M059J (cell line): ENCODE measurements around the gene RAI14. TPM values are rescaled to one million over a fixed set of nuclear protein-coding genes. Genes with fewer than 3 reads are reported as not detected.
A peak's percentile ranks its signal among the peaks of the same experiment; 100 is the strongest.
"Not testable (repeated sequence)": the region's sequence is repeated elsewhere in the genome, so short reads cannot be mapped to it uniquely, and the experiment has no call there.

Source experiments
- DNase-seq: peaks from one replicate; pipeline ENCODE4 v3.0.0-alpha.2; 2012; ENCODE audit warnings: low read depth
- total RNA-seq: library from RNA; depleted of rRNA; stranded (reverse); fragments of >200 nt; shearing (Covaris generic); gene quantifications from 2 replicates; pipeline ENCODE4 v1.2.3, GENCODE V29; 2014

RAI14 gene
- total RNA-seq, 1 experiment from 2014 or later = 117 TPM

GRCh38 chr5:34731435-34732232 lies 75.5 kb downstream of the RAI14 start:
- DNase-seq = no peak

- no peak for DNase-seq
Observed at GRCh38 chr5:34734326-34734725, 78.2 kb downstream of the RAI14 start.

- DNase-seq = no peak
Observed at GRCh38 chr5:34735491-34736426, 79.6 kb downstream of the RAI14 start.

- DNase-seq = peak; percentile 44
Observed at GRCh38 chr5:34736445-34737115, 80.5 kb downstream of the RAI14 start.

GRCh38 chr5:34737731-34738130 lies 81.6 kb downstream of the RAI14 start:
- no peak for DNase-seq

GRCh38 chr5:34738381-34738780 lies 82.3 kb downstream of the RAI14 start:
- no peak for DNase-seq

- no peak for DNase-seq
Observed at GRCh38 chr5:34740389-34740806, 84.3 kb downstream of the RAI14 start.

GRCh38 chr5:34742061-34742460 lies 85.9 kb downstream of the RAI14 start:
- no peak for DNase-seq

GRCh38 chr5:34743878-34744277 lies 87.8 kb downstream of the RAI14 start:
- DNase-seq = peak; percentile 71

GRCh38 chr5:34748431-34748830 lies 92.3 kb downstream of the RAI14 start:
- no peak for DNase-seq

GRCh38 chr5:34749431-34749873 lies 93.3 kb downstream of the RAI14 start:
- DNase-seq = no peak

- no peak for DNase-seq
Observed at GRCh38 chr5:34750206-34750605, 94.1 kb downstream of the RAI14 start.

GRCh38 chr5:34751807-34752736 lies 95.9 kb downstream of the RAI14 start:
- no peak for DNase-seq

GRCh38 chr5:34753236-34753635 lies 97.1 kb downstream of the RAI14 start:
- DNase-seq = not testable (repeated sequence)

- no peak for DNase-seq
Observed at GRCh38 chr5:34755926-34756325, 99.8 kb downstream of the RAI14 start.

- DNase-seq = no peak
Observed at GRCh38 chr5:34756781-34757624, 100.9 kb downstream of the RAI14 start.

- DNase-seq = no peak
Observed at GRCh38 chr5:34758514-34758913, 102.4 kb downstream of the RAI14 start.

GRCh38 chr5:34759213-34759612 lies 103.1 kb downstream of the RAI14 start:
- not testable (repeated sequence) for DNase-seq

GRCh38 chr5:34765662-34766061 lies 109.5 kb downstream of the RAI14 start:
- no peak for DNase-seq

GRCh38 chr5:34767180-34767579 lies 111.1 kb downstream of the RAI14 start:
- no peak for DNase-seq
